ENCODE results near the gene ULK2.
"Not testable (repeated sequence)": the region's sequence is repeated elsewhere in the genome, so short reads cannot be mapped to it uniquely, and the experiment has no call there.

Gene ULK2

GRCh38 chr17:19860647-19861177, 7.0 kb downstream of the ULK2 start:
- DNase-seq: not testable (repeated sequence)

- no peak for DNase-seq
Measured at GRCh38 chr17:19857640-19858039, 10.1 kb downstream of the ULK2 start.

- no peak for DNase-seq
Measured at GRCh38 chr17:19833914-19834313, 33.8 kb downstream of the ULK2 start.

- no peak for DNase-seq
Measured at GRCh38 chr17:19830061-19830460, 37.7 kb downstream of the ULK2 start.

GRCh38 chr17:19812407-19812806, 55.3 kb downstream of the ULK2 start:
- DNase-seq: peak; percentile 37

GRCh38 chr17:19805006-19805405, 62.7 kb downstream of the ULK2 start:
- DNase-seq: no peak

GRCh38 chr17:19800571-19800970, 67.2 kb downstream of the ULK2 start:
- DNase-seq: no peak

- no peak for DNase-seq
Measured at GRCh38 chr17:19799796-19800195, 67.9 kb downstream of the ULK2 start.

GRCh38 chr17:19796457-19796856, 71.3 kb downstream of the ULK2 start:
- DNase-seq: no peak

GRCh38 chr17:19791918-19792550, 75.7 kb downstream of the ULK2 start:
- no peak for DNase-seq

GRCh38 chr17:19787733-19788357, 79.9 kb downstream of the ULK2 start:
- DNase-seq: no peak

GRCh38 chr17:19785854-19786253, 81.9 kb downstream of the ULK2 start:
- peak; percentile 47 for DNase-seq

GRCh38 chr17:19781488-19782458, 86.0 kb downstream of the ULK2 start:
- no peak for DNase-seq

- peak; percentile 65 for DNase-seq
Measured at GRCh38 chr17:19780846-19781245, 86.9 kb downstream of the ULK2 start.

- no peak for DNase-seq
Measured at GRCh38 chr17:19773534-19773933, 94.2 kb downstream of the ULK2 start.

GRCh38 chr17:19771971-19772630, 95.6 kb downstream of the ULK2 start:
- no peak for DNase-seq

GRCh38 chr17:19770985-19771735, 96.6 kb downstream of the ULK2 start:
- no peak for DNase-seq

- no peak for DNase-seq
Measured at GRCh38 chr17:19769946-19770652, 97.6 kb downstream of the ULK2 start.

GRCh38 chr17:19768046-19768782, 99.5 kb downstream of the ULK2 start:
- no peak for DNase-seq

GRCh38 chr17:19766421-19767270, 101.1 kb downstream of the ULK2 start:
- peak; percentile 86 for DNase-seq

Measured in NCI-H82 (cell line).